Stomach (tissue), 9 donors: ENCODE results near the gene LUZP2. TPM values are rescaled to one million over a fixed set of nuclear protein-coding genes. Genes with fewer than 3 reads are reported as not detected.

ENCODE experiments used
- DNase-seq, 2 donors: peaks; one replicate each; pipeline versions ENCODE4 v3.0.0 to v3.0.0-alpha.2; 2013 to 2019
- H3K27ac ChIP-seq, 5 donors: fragments of 200-600 bp in 4 of 5; sonication (generic) in 4 of 5; one replicate each; pipeline ENCODE4 v1.5.1; 2013 to 2019; ENCODE audit warnings: mild to moderate bottlenecking in 1 of 5, moderate library complexity in 1 of 5
- H3K27me3 ChIP-seq, 3 donors: fragments of 200-600 bp; sonication (generic); one replicate each; pipeline ENCODE4 v1.5.1; 2017 to 2019; ENCODE audit warnings: mixed run types in 1 of 3
- H3K36me3 ChIP-seq, 4 donors: fragments of 200-600 bp; sonication (generic); 1 replicate in 3 of 4; 2 replicates in 1 of 4; pipeline ENCODE4 v1.5.1; 2016 to 2019
- H3K4me1 ChIP-seq, 4 donors: fragments of 200-600 bp; sonication (generic); one replicate each; pipeline ENCODE4 v1.5.1; 2016 to 2019
- H3K4me3 ChIP-seq, 4 donors: fragments of 200-600 bp; sonication (generic) in 3 of 4; one replicate each; pipeline ENCODE4 v1.5.1; 2016 to 2019; ENCODE audit warnings: mild to moderate bottlenecking in 1 of 4
- H3K9me3 ChIP-seq, 4 donors: fragments of 200-600 bp; sonication (generic); one replicate each; pipeline ENCODE4 v1.5.1; 2016 to 2019
- CTCF ChIP-seq, 7 experiments: fragments of 450-650 bp in 4 of 7; fragments of 200-600 bp in 3 of 7; sonication (generic) in 3 of 7; IDR thresholded peaks; one replicate each; pipeline ENCODE4 v1.5.1; 2016 to 2019; ENCODE audit warnings: antibody characterized with exemption in 7 of 7, control low read depth in 2 of 7, mild to moderate bottlenecking in 1 of 7
- EP300 ChIP-seq: sonication (generic); formaldehyde crosslinking; IDR thresholded peaks from one replicate; pipeline ENCODE4 v1.6.1; 2017; ENCODE audit warnings: antibody characterized with exemption
- POLR2A ChIP-seq, 4 donors: fragments of 450-650 bp; IDR thresholded peaks; one replicate each; pipeline ENCODE4 v1.6.1; 2016; ENCODE audit warnings: antibody characterized with exemption in 4 of 4, control low read depth in 2 of 4, mild to moderate bottlenecking in 1 of 4, moderate library complexity in 1 of 4
- POLR2AphosphoS5 ChIP-seq, 3 donors: sonication (generic); formaldehyde crosslinking; IDR thresholded peaks; one replicate each; pipeline ENCODE4 v1.6.1; 2016; ENCODE audit warnings: antibody characterized with exemption in 3 of 3
- WGBS, 5 donors: extraction: QIAGEN DNeasy Blood & Tissue Kit in 3 of 5; methylation state at CpG; one replicate each; pipeline versions ENCODE4 v1.1.5 to v1.1.7; 2013 to 2018; 5-methylcytosine and 5-hydroxymethylcytosine counted together
- intact Hi-C: fragments of 100-400 bp; cut with DNase I; formaldehyde crosslinking; loops from one replicate; pipeline ENCODE4 v1.15.1; 2023; ENCODE audit warnings: low total_unique reads
- polyA plus RNA-seq, 3 donors: library from polyadenylated mRNA; stranded (reverse); fragments of 200-250 nt; gene quantifications; one replicate each; pipeline ENCODE4 v1.2.3, GENCODE V29; 2013
- total RNA-seq, 5 donors: library from RNA; depleted of rRNA; stranded (reverse); fragments of >200 nt; gene quantifications; one replicate each; pipeline versions ENCODE4 v1.1.0 to v1.2.3, GENCODE V29; 2014 to 2016
- donor health status: healthy with polysubstance abuse.
- donor health status: Bipolar disorder and iron deficiency.
- donor health status: healthy.

The LUZP2 gene
- total and polyA plus RNA-seq, 8 donors = 0.06 to 6.8 (median 0.23) TPM; not detected in 4

GRCh38 chr11:24859801-24860300, 363.0 kb downstream of the LUZP2 start:
- DNase-seq = no peak
- intact Hi-C loops = no loop called here
- no peaks in the 10 kb centered on the region for H3K4me1 ChIP-seq

GRCh38 chr11:24861440-24861839, 364.6 kb downstream of the LUZP2 start:
- WGBS, 5 donors = 84 to 96% (median 92%) methylated on average over 6 of the region's 6 CpGs
- Histone ChIP-seq H3K27me3 (no peaks in the 10 kb centered on the region), H3K4me3 (no peak overlapping the region), H3K4me1 (no peaks in the 10 kb centered on the region), H3K9me3 (peaks cover 7 to 27% (median 13%) of the 10 kb centered on the region in 4 donors), H3K36me3 (no peaks in the 10 kb centered on the region), H3K27ac (no peak overlapping the region)
- no peak for DNase-seq
- TF ChIP-seq EP300 (no peak), CTCF (IDR thresholded peaks at IDR 0.05) (no peak), POLR2A (IDR thresholded peaks at IDR 0.05) (no peak), POLR2AphosphoS5 (IDR thresholded peaks at IDR 0.05) (no peak)
- intact Hi-C loops = no loop called here

More at GRCh38 chr11:24859801-24860300, 363.0 kb downstream of the LUZP2 start:
- H3K4me3 ChIP-seq = no peak overlapping the region
- H3K27ac ChIP-seq = no peak overlapping the region
- no peaks in the 10 kb centered on the region for H3K27me3 ChIP-seq
- 70 to 92% (median 86%) methylated on average over 8 to 9 of the region's 9 CpGs for WGBS, 5 donors
- TF ChIP-seq POLR2AphosphoS5 (IDR thresholded peaks at IDR 0.05) (no peak), CTCF (IDR thresholded peaks at IDR 0.05) (no peak), EP300 (no peak), POLR2A (IDR thresholded peaks at IDR 0.05) (no peak)
- peaks cover 7 to 27% (median 13%) of the 10 kb centered on the region in 4 donors for H3K9me3 ChIP-seq
- no peaks in the 10 kb centered on the region for H3K36me3 ChIP-seq

GRCh38 chr11:24866743-24867142, 369.9 kb downstream of the LUZP2 start:
- no peak for TF ChIP-seq POLR2A (IDR thresholded peaks at IDR 0.05)
- no peak for TF ChIP-seq EP300
- TF ChIP-seq CTCF (IDR thresholded peaks at IDR 0.05) = no peak
- TF ChIP-seq POLR2AphosphoS5 (IDR thresholded peaks at IDR 0.05) = no peak
- DNase-seq = no peak
- 61 to 74% (median 67%) methylated on average over 4 of the region's 4 CpGs for WGBS, 5 donors
- Histone ChIP-seq H3K9me3 (peaks cover 3 to 12% (median 7%) of the 10 kb centered on the region in 4 donors), H3K4me3 (no peak overlapping the region), H3K27me3 (no peaks in the 10 kb centered on the region), H3K27ac (no peak overlapping the region), H3K4me1 (no peaks in the 10 kb centered on the region), H3K36me3 (no peaks in the 10 kb centered on the region)
- intact Hi-C loops = no loop called here

GRCh38 chr11:24870048-24870447, 373.2 kb downstream of the LUZP2 start:
- no peaks in the 10 kb centered on the region for H3K4me1 ChIP-seq
- no peaks in the 10 kb centered on the region for H3K27me3 ChIP-seq
- no peak overlapping the region for H3K4me3 ChIP-seq
- TF ChIP-seq CTCF (IDR thresholded peaks at IDR 0.05) = no peak
- no peak for TF ChIP-seq EP300
- H3K36me3 ChIP-seq = no peaks in the 10 kb centered on the region
- no peak for DNase-seq
- H3K9me3 ChIP-seq = no peaks in the 10 kb centered on the region
- no peak overlapping the region for H3K27ac ChIP-seq
- intact Hi-C loops = no loop called here
- 48 to 96% (median 89%) methylated on average over 1 of the region's 1 CpG for WGBS, 5 donors
